Endodermal cell (in vitro differentiated cells): ENCODE results near the gene GRIP1. TPM values are rescaled to one million over a fixed set of nuclear protein-coding genes. Genes with fewer than 3 reads are reported as not detected.

Source experiments
- DNase-seq: peaks from one replicate; pipeline ENCODE4 v3.0.0-alpha.2; 2017
- H3K27ac ChIP-seq: 2 replicates; pipeline ENCODE4 v1.5.1; 2013; ENCODE audit warnings: mild to moderate bottlenecking, low read depth, low read length, moderate library complexity
- H3K27me3 ChIP-seq: 2 replicates; pipeline ENCODE4 v1.6.1; 2013; ENCODE audit warnings: mild to moderate bottlenecking, low read length, moderate library complexity; ENCODE audit not compliant: insufficient read depth, control insufficient read depth, poor library complexity, severe bottlenecking
- H3K36me3 ChIP-seq: 2 replicates; pipeline ENCODE4 v1.7.0; 2013; ENCODE audit warnings: mild to moderate bottlenecking, low read length, moderate library complexity; ENCODE audit not compliant: control insufficient read depth, insufficient read depth
- H3K4me1 ChIP-seq: one replicate; pipeline ENCODE4 v1.7.0; 2013; ENCODE audit warnings: low read length; ENCODE audit not compliant: control insufficient read depth, insufficient read depth
- H3K4me3 ChIP-seq: 2 replicates; pipeline ENCODE4 v1.5.1; 2013; ENCODE audit warnings: mild to moderate bottlenecking, low read length, moderate library complexity
- H3K9ac ChIP-seq: 2 replicates; pipeline ENCODE4 v1.6.1; 2013; ENCODE audit warnings: mild to moderate bottlenecking, low read length, moderate library complexity; ENCODE audit not compliant: poor library complexity, severe bottlenecking; ENCODE audit errors: extremely low read depth
- H3K9me3 ChIP-seq: 2 replicates; pipeline ENCODE4 v1.6.1; 2013; ENCODE audit warnings: mild to moderate bottlenecking, low read length, moderate library complexity; ENCODE audit not compliant: control insufficient read depth
- H3K27ac Mint-ChIP-seq: 2 replicates; pipeline ENCODE4 v1.8.0; 2020; ENCODE audit warnings: mixed read lengths
- H3K27me3 Mint-ChIP-seq: 2 replicates; pipeline ENCODE4 v1.8.0; 2021; ENCODE audit warnings: mild to moderate bottlenecking, mixed read lengths; ENCODE audit not compliant: insufficient read depth
- H3K36me3 Mint-ChIP-seq: 2 replicates; pipeline ENCODE4 v1.8.0; 2020; ENCODE audit warnings: low read depth, mixed read lengths
- H3K4me1 Mint-ChIP-seq: 2 replicates; pipeline ENCODE4 v1.8.0; 2020; ENCODE audit warnings: mixed read lengths
- H3K4me3 Mint-ChIP-seq: 2 replicates; pipeline ENCODE4 v1.8.0; 2020; ENCODE audit warnings: mild to moderate bottlenecking, moderate library complexity, mixed read lengths
- H3K9me3 Mint-ChIP-seq: 2 replicates; pipeline ENCODE4 v1.8.0; 2020; ENCODE audit warnings: mild to moderate bottlenecking, mixed read lengths
- CTCF ChIP-seq: fragments of 200-600 bp; sonication (generic); conservative IDR thresholded peaks from 2 replicates; pipeline ENCODE4 v1.5.0; 2021; ENCODE audit warnings: antibody characterized with exemption, mild to moderate bottlenecking
- WGBS, 2 experiments: methylation state at CpG; one replicate each; pipeline versions ENCODE4 v1.1.5 to v1.1.7; 2013; ENCODE audit warnings: missing lambda C conversion rate in 2 of 2, mixed read lengths in 1 of 2; ENCODE audit not compliant: insufficient coverage in 1 of 2, insufficient read length in 1 of 2; 5-methylcytosine and 5-hydroxymethylcytosine counted together
- total RNA-seq, 2 donors: library from RNA; stranded (reverse); fragmentation: NEBNext Ultra II Directional in 1 of 2; extraction: Animal tissue kit (Norgen Biotek cat#: 25700) in 1 of 2; gene quantifications; 2 replicates in 1 of 2; 3 replicates in 1 of 2; pipeline ENCODE4 v1.2.1, GENCODE V29; 2021

GRIP1 gene
- total RNA-seq, 2 donors from 2014 or later = 41.0 to 47.6 TPM

- no peak overlapping the region for H3K9ac ChIP-seq
- Mint-ChIP-seq H3K36me3 (peaks cover 13% of the 10 kb centered on the region), H3K27me3 (no peaks in the 10 kb centered on the region), H3K4me3 (no peak overlapping the region), H3K27ac (peak overlapping the region; percentile 18), H3K9me3 (peaks cover 13% of the 10 kb centered on the region), H3K4me1 (peaks cover 20% of the 10 kb centered on the region)
- H3K27me3 ChIP-seq = no peaks in the 10 kb centered on the region
- H3K4me3 ChIP-seq = no peak overlapping the region
- no peaks in the 10 kb centered on the region for H3K4me1 ChIP-seq
- H3K36me3 ChIP-seq = no peaks in the 10 kb centered on the region
- H3K9me3 ChIP-seq = peaks cover 36% of the 10 kb centered on the region
- no peak overlapping the region for H3K27ac ChIP-seq
- DNase-seq = no peak
- WGBS, 2 experiments = 75% methylated on average over 3 of the region's 4 CpGs; no CpG with 5 or more reads in 1 of the 2 experiments
- no peak for TF ChIP-seq CTCF
Measured at GRCh38 chr12:66516561-66516960, 162.3 kb downstream of the GRIP1 start.

GRCh38 chr12:66516133-66516532 lies 162.7 kb downstream of the GRIP1 start:
- no peak for DNase-seq

DNA sequence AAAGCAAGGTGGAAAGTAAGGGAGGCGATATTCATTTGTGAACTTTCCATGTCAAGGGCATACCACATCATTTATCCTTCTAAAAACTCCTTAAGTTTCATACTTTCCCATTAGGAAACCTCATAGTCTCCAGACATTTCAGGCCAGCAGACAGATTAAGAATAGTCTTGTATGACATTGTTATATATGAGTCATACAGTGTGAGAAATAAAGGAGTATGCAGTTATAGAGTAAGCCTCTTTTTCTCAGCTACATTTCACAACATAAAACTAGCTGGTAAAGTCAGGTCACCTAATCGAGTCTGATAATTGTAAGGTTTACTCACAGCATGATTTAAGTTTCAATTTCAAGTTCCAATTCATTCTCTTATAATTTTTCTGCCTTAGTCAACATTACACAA lies 164.3 kb downstream of the GRIP1 start:
- no peaks in the 10 kb centered on the region for H3K36me3 ChIP-seq
- H3K4me3 ChIP-seq = no peak overlapping the region
- peaks cover 22% of the 10 kb centered on the region for H3K36me3 Mint-ChIP-seq
- H3K27ac Mint-ChIP-seq = no peak overlapping the region
- no peak for TF ChIP-seq CTCF
- H3K9me3 ChIP-seq = peaks cover 34% of the 10 kb centered on the region
- peaks cover 21% of the 10 kb centered on the region for H3K9me3 Mint-ChIP-seq
- no peaks in the 10 kb centered on the region for H3K4me1 ChIP-seq
- H3K4me1 Mint-ChIP-seq = peaks cover 20% of the 10 kb centered on the region
- no peaks in the 10 kb centered on the region for H3K27me3 Mint-ChIP-seq
- DNase-seq = no peak
- 83 to 86% methylated on average over 1 of the region's 2 CpGs for WGBS, 2 experiments
- no peak overlapping the region for H3K4me3 Mint-ChIP-seq
- H3K27ac ChIP-seq = no peak overlapping the region
- no peaks in the 10 kb centered on the region for H3K27me3 ChIP-seq
- no peak overlapping the region for H3K9ac ChIP-seq

More at GRCh38 chr12:66516133-66516532, 162.7 kb downstream of the GRIP1 start:
- Mint-ChIP-seq H3K9me3 (peaks cover 13% of the 10 kb centered on the region), H3K27me3 (no peaks in the 10 kb centered on the region), H3K4me3 (no peak overlapping the region), H3K27ac (peak overlapping the region; percentile 18), H3K36me3 (peaks cover 12% of the 10 kb centered on the region), H3K4me1 (peaks cover 20% of the 10 kb centered on the region)
- H3K27ac ChIP-seq = no peak overlapping the region
- H3K9me3 ChIP-seq = peaks cover 37% of the 10 kb centered on the region
- 70 to 82% methylated on average over 1 to 2 of the region's 2 CpGs for WGBS, 2 experiments
- no peak overlapping the region for H3K9ac ChIP-seq
- no peaks in the 10 kb centered on the region for H3K27me3 ChIP-seq
- no peaks in the 10 kb centered on the region for H3K36me3 ChIP-seq
- H3K4me1 ChIP-seq = no peaks in the 10 kb centered on the region
- no peak overlapping the region for H3K4me3 ChIP-seq
- TF ChIP-seq CTCF = no peak
